Smooth muscle cell (in vitro differentiated cells): Measurements from ENCODE around the gene LOXL1. TPM values are rescaled to one million over a fixed set of nuclear protein-coding genes. Genes with fewer than 3 reads are reported as not detected.
A peak's percentile ranks its signal among the peaks of the same experiment; 100 is the strongest.

Source experiments
- DNase-seq: peaks from one replicate; lab custom pipeline; 2025; ENCODE audit not compliant: unreplicated experiment; lab: John Stamatoyannopoulos, UW
- H2AFZ ChIP-seq: fragments of 200-600 bp; sonication (generic); 2 replicates; pipeline ENCODE4 v1.6.0; 2016; ENCODE audit warnings: antibody characterized with exemption, low read depth, mild to moderate bottlenecking
- H3F3A ChIP-seq: fragments of 200-600 bp; sonication (generic); 2 replicates; pipeline ENCODE4 v1.6.0; 2017; ENCODE audit warnings: antibody characterized with exemption, low read depth
- H3K27ac ChIP-seq: fragments of 200-600 bp; sonication (generic); 2 replicates; pipeline ENCODE4 v1.5.1; 2016; ENCODE audit warnings: low read depth, mild to moderate bottlenecking
- H3K27me3 ChIP-seq: fragments of 200-600 bp; sonication (generic); 2 replicates; pipeline ENCODE4 v1.6.1; 2016; ENCODE audit warnings: low read depth, mild to moderate bottlenecking
- H3K36me3 ChIP-seq: fragments of 200-600 bp; sonication (generic); 2 replicates; pipeline ENCODE4 v1.5.1; 2016; ENCODE audit warnings: low read depth
- H3K4me1 ChIP-seq: fragments of 200-600 bp; sonication (generic); 2 replicates; pipeline ENCODE4 v1.5.1; 2016; ENCODE audit warnings: low read depth
- H3K4me2 ChIP-seq: fragments of 200-600 bp; sonication (generic); 2 replicates; pipeline ENCODE4 v1.6.0; 2016; ENCODE audit warnings: mild to moderate bottlenecking
- H3K4me3 ChIP-seq: fragments of 200-600 bp; sonication (generic); 2 replicates; pipeline ENCODE4 v1.5.1; 2016; ENCODE audit warnings: mild to moderate bottlenecking
- H3K79me2 ChIP-seq: fragments of 200-600 bp; sonication (generic); 2 replicates; pipeline ENCODE4 v1.6.0; 2016; ENCODE audit warnings: low read depth, mild to moderate bottlenecking
- H3K9ac ChIP-seq: fragments of 200-600 bp; sonication (generic); 2 replicates; pipeline ENCODE4 v1.6.0; 2016; ENCODE audit warnings: low read depth
- H3K9me3 ChIP-seq: fragments of 200-600 bp; sonication (generic); replicated peaks from 2 replicates; pipeline ENCODE4 v1.5.1; 2016; ENCODE audit warnings: low read depth
- H4K20me1 ChIP-seq: fragments of 200-600 bp; sonication (generic); 2 replicates; pipeline ENCODE4 v1.6.0; 2016; ENCODE audit warnings: low read depth
- CTCF ChIP-seq: fragments of 200-600 bp; sonication (generic); IDR thresholded peaks from 2 replicates; pipeline ENCODE4 v1.5.1; 2017; ENCODE audit warnings: borderline replicate concordance, mild to moderate bottlenecking, antibody characterized with exemption; ENCODE audit not compliant: insufficient read depth, poor library complexity, severe bottlenecking
- WGBS: methylation state at CpG from one replicate; pipeline ENCODE4 v1.1.7; 2016; ENCODE audit warnings: low lambda C conversion rate; 5-methylcytosine and 5-hydroxymethylcytosine counted together
- polyA plus RNA-seq: library from polyadenylated mRNA; unstranded; fragments of >200 nt; fragmentation: Nextera tagmentation; extraction: Ambion mirVana; gene quantifications from 2 replicates; pipeline ENCODE4 v1.2.1, GENCODE V29; 2016
- total RNA-seq: library from RNA; depleted of rRNA; stranded (reverse); fragments of >200 nt; gene quantifications from 2 replicates; pipeline ENCODE4 v1.2.3, GENCODE V29; 2014

The LOXL1 gene
- total and polyA plus RNA-seq, 2 experiments from 2014 or later = 252 to 899 TPM

GRCh38 chr15:73921254-73921925 is 4.9 kb upstream of the LOXL1 start:
- no peak overlapping the region for H3K4me2 ChIP-seq
- no peak overlapping the region for H3K9ac ChIP-seq

GRCh38 chr15:73922186-73923151 is 3.8 kb upstream of the LOXL1 start:
- peaks cover 4% of the 10 kb centered on the region for H4K20me1 ChIP-seq
- H3K4me3 ChIP-seq = peak overlapping the region; percentile 18
- peaks cover 44% of the 10 kb centered on the region for H3K4me1 ChIP-seq
- H3K79me2 ChIP-seq = peaks cover 35% of the 10 kb centered on the region
- H3K9ac ChIP-seq = no peak overlapping the region
- peak overlapping the region; percentile 66 for H2AFZ ChIP-seq
- peak overlapping the region; percentile 82 for H3K4me2 ChIP-seq
- WGBS = 15% methylated on average over 14 of the region's 19 CpGs
- no peak for TF ChIP-seq CTCF
- peak overlapping the region; percentile 81 for H3K27ac ChIP-seq
- no peaks in the 10 kb centered on the region for H3K36me3 ChIP-seq
- no peak for DNase-seq
- H3F3A ChIP-seq = no peaks in the 10 kb centered on the region
- H3K27me3 ChIP-seq = no peaks in the 10 kb centered on the region
- no peaks in the 10 kb centered on the region for H3K9me3 ChIP-seq

More at GRCh38 chr15:73921254-73921925, 4.9 kb upstream of the LOXL1 start:
- Histone ChIP-seq H4K20me1 (peaks cover under 1% of the 10 kb centered on the region), H3K4me3 (no peak overlapping the region), H3K36me3 (peaks cover under 1% of the 10 kb centered on the region), H3K79me2 (peaks cover 26% of the 10 kb centered on the region), H3K27ac (peak overlapping the region; percentile 81), H3K4me1 (peaks cover 44% of the 10 kb centered on the region), H3K9me3 (no peaks in the 10 kb centered on the region), H3F3A (no peaks in the 10 kb centered on the region), H2AFZ (no peak overlapping the region), H3K27me3 (no peaks in the 10 kb centered on the region)
- WGBS = 67% methylated on average over 4 of the region's 4 CpGs
- no peak for TF ChIP-seq CTCF
- DNase-seq = no peak

GRCh38 chr15:73923156-73923487 is 3.1 kb upstream of the LOXL1 start:
- DNase-seq = no peak
- peaks cover 42% of the 10 kb centered on the region for H3K79me2 ChIP-seq
- H3K9ac ChIP-seq = no peak overlapping the region
- H3K4me1 ChIP-seq = peaks cover 45% of the 10 kb centered on the region
- H3K36me3 ChIP-seq = no peaks in the 10 kb centered on the region
- no peak for TF ChIP-seq CTCF
- no peaks in the 10 kb centered on the region for H3K27me3 ChIP-seq
- H3F3A ChIP-seq = no peaks in the 10 kb centered on the region
- peaks cover 9% of the 10 kb centered on the region for H4K20me1 ChIP-seq
- peak overlapping the region; percentile 82 for H3K4me2 ChIP-seq
- H2AFZ ChIP-seq = peak overlapping the region; percentile 66
- H3K27ac ChIP-seq = peak overlapping the region; percentile 81
- no peak overlapping the region for H3K4me3 ChIP-seq
- H3K9me3 ChIP-seq = no peaks in the 10 kb centered on the region
- WGBS = 46% methylated on average over 7 of the region's 7 CpGs
